ENCODE measurements around the gene SLC22A6.
"Not testable (repeated sequence)": the region's sequence is repeated elsewhere in the genome, so short reads cannot be mapped to it uniquely, and the experiment has no call there.

Gene SLC22A6

DNA sequence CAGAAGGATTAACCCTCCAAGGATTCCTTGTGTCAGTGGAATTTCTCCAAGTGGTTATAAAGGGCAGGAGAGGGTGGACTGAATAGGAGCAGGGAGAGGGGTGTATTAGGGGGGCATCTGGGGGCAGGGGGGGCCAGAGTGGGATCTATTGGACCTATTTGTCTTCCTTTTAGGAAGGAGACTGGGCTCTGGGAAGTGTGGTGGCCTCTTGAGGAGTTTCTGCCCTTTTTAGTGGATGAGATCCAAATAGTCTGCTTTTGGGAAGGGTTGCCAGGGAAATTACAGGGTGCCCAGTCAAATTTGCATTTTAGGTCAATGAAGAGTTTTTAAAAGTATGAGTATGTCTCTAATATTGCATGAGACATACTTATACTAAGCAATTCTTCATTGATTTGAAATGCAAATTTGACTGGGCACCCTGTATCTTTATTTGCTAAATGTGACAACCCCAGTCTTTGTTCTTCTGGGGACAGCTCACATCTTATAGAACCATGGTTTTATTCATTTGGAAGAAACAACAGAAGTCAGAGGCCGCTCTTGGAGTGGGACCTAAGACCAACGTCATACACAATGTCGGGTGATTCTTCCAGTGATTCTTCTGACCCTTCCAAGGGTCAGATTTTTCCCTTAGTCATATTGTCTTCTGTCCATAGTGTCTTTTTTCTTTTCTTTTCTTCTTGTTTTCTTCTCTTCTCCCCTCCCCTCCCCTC, 429 bp upstream of the SLC22A6 start:
- no peak for DNase-seq (ENCODE audit: low read depth)

- no peak for DNase-seq (ENCODE audit: low read depth)
Measured at GRCh38 chr11:62983536-62984199, 1.1 kb downstream of the SLC22A6 start.

GRCh38 chr11:62981743-62982142, 3.0 kb downstream of the SLC22A6 start:
- no peak for DNase-seq (ENCODE audit: low read depth)

DNA sequence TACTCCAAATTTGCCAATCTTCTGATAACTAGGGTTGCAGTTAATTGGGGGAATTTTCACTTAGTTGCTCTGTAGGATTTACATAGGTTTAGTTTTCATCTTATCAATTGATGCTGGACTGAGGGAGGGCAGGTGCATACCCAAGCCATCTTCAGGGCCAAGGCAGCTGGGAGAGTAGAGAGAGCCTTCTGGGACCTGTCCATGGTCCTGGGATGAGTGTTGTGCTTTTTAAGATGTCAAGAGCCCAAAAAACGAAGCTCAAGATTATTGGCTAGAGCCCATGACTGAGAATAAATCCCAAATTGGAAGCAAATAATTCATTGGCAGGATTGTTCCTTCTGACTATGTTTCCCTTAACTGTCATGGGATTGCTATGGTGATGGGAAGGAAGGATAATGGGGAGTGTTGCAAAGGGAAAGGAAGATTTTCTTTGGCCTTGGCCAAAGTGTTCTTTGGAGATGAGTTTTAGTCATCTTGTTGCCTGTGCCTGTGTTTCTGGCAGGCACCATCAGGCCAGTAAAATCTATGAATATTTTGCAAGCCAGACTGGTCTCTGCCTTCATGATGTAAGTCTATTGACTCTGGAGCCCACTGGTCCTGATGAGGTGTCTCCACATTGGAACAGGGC, 4.5 kb downstream of the SLC22A6 start:
- no peak for DNase-seq (ENCODE audit: low read depth)

GRCh38 chr11:62976109-62976508, 8.7 kb downstream of the SLC22A6 start:
- DNase-seq (ENCODE audit: low read depth) = no peak

GRCh38 chr11:62974848-62975522, 9.8 kb downstream of the SLC22A6 start:
- no peak for DNase-seq (ENCODE audit: low read depth)

DNA sequence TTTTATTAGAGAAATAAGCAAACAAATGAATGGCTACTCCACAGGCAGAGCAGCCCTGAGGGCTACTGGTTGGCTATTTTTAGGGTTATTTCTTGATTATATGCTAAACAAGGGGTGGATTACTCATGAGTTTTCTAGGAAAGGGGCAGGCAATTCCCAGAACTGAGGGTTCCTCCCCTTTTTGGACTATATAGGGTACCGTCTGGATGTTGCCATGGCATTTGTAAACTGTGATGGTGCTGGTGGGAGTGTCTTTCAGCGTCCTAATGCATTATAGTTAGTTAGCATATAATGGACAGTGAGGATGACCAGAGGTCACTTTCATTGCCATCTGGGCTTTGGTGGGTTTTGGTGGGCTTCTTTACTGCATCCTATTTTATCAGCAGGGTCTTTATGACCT, 19.2 kb downstream of the SLC22A6 start:
- DNase-seq (ENCODE audit: low read depth) = no peak

- no peak for DNase-seq (ENCODE audit: low read depth)
Measured at GRCh38 chr11:62962391-62962790, 22.4 kb downstream of the SLC22A6 start.

DNA sequence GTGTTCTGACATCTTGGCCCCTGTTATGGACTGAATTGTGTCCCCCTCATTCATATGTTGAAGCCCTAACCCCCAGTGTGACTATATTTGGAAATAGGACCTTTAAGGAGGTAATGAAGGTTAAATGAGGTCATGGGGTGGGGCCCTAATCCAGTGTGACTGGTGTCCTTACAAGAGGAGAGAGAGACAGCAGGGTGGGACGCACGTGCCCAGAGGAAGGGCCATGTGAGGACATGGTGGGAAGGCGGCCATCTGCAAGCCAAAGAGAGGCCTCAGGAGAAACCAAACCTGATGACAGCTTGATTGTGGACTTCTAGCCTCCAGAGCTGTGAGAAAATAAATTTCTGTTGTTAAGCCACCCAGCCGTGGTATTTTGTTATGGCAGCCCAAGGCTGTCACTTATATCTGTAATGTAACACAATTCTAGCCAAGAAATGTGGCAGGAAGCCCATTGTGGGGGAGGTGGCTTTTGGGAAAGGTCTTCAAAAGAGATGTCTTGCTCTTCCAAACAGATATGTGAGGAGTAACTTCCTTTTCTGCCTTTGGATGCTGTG, 23.7 kb downstream of the SLC22A6 start:
- DNase-seq (ENCODE audit: low read depth) = no peak

GRCh38 chr11:62959422-62959980, 25.3 kb downstream of the SLC22A6 start:
- DNase-seq (ENCODE audit: low read depth) = no peak

- DNase-seq (ENCODE audit: low read depth) = no peak
Measured at GRCh38 chr11:62958547-62959421, 26.0 kb downstream of the SLC22A6 start.

- DNase-seq (ENCODE audit: low read depth) = no peak
Measured at GRCh38 chr11:62957147-62957546, 27.6 kb downstream of the SLC22A6 start.

DNA sequence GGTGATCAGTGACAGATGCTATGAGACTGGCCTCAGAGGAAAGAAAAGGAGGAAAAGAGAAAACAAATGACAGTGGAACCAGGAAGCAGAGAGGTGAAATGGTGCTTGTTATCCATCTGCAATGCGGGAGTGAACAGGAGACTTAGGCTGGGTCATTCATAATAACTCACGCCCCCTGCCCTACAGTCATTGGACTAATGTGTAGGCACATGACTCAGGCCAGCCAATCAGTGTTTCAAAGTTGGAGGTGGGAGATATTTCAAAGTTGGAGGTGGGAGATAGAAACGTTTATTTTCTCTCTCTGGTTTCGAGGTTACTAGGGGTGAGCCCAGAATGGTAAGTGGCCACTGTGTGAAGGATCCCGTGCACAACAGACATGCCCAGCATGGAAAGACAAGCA, 30.3 kb downstream of the SLC22A6 start:
- DNase-seq (ENCODE audit: low read depth) = no peak

- no peak for DNase-seq (ENCODE audit: low read depth)
Measured at GRCh38 chr11:62953811-62954210, 31.0 kb downstream of the SLC22A6 start.

- no peak for DNase-seq (ENCODE audit: low read depth)
Measured at GRCh38 chr11:62948765-62949320, 35.9 kb downstream of the SLC22A6 start.

DNA sequence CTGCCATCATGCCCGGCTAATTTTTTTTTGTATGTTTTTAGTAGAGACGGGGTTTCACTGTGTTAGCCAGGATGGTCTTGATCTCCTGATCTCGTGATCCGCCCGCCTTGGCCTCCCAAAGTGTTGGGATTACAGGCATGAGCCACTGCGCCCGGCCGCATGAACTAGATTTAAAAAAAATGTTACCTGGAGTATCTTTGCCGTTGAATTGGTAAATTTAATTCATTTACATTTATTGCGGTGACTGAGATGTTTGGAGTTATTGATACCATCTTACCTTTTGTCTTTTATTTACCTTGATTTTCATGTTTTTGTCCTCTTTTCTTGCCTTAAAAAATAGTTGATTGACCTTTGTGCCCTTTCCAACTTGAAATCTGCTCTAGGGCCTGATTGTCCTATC, 39.2 kb downstream of the SLC22A6 start:
- DNase-seq (ENCODE audit: low read depth) = not testable (repeated sequence)

DNA sequence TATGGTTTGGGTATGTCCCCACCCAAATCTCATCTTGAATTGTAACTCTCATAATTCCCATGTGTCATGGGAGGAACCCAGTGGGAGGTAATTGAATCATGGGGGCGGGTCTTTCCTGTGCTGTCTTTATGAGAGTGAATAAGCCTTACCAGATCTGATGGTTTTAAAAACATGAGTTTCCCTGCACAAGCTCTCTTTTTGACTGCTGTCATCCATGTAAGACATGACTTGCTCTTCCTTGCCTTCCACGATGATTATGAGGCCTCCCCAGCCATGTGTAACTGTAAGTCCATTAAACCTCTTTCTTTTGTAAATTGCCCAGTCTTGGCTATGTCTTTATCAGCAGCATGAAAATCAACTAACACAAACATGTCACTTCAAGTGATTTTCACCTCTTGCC, 47.2 kb downstream of the SLC22A6 start:
- not testable (repeated sequence) for DNase-seq (ENCODE audit: low read depth)

DNA sequence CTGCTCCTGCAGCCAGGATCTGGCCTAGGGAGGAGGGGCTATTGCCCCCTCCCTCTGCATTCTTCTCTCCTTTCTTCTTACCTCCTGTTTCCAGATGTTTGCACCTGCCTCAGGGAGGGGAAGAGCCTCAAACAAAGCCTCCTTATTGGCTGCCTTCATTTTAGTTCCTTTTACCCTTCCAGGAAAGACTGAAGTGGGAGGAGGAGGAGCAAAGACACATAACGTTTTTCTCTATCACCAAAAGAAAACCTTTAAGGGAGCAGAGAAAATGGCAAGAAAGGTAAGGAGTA, 50.3 kb downstream of the SLC22A6 start:
- DNase-seq (ENCODE audit: low read depth) = no peak

DNA sequence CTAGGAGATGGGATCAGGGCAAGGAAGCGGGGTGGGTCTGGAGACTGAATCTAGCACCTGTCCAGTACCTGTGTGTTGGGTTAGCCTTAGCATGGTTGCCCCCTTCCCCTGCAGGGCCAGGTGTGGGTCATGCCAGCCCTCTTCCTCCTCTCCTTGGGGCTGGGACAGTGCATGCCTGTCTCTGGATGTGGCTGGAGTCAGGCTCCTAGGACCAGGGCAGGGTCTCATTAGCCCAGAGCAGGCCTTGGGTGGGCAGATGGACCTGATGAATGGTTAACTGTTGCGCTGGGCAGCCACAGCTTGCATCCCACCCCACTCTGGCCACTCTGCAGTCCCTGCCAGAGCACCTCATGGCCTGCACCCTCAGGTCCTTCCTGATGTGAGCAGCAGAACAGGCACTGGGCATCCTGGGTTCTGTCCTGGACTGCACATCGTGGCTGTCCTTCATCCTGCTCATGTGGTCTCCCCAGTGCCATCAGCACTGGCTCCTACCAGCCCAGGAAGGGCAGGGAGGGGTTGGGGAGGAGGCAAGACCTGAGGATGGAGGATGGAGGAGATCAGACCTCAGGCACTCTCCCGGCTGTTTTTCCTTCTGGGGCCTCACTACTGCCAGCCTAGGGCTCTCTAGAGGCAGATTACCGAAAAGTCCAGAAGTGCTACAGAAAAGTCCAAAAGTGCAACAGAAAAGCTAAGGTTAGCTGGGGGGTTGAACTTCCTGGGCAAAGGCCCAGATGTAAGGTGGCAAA, 50.8 kb downstream of the SLC22A6 start:
- no peak for DNase-seq (ENCODE audit: low read depth)

DNA sequence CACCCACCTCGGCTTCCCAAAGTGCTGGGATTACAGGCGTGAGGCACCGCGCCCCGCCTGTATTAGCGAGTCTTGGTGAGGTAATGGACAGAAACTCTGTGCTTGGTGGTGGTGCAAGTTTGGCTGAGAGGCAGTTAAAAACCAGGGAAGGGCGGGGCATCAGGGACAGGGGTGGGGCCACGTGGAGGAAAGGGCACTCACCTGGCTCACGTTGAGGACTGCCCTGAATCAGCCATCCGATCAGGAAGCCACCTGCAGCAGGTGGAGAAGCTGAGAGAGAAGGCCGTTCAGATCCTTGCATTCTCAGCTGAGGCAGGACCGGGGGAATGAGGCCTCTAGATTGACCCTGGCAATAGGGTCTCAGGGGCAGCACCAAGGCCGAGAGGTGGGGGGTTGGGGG, 51.5 kb downstream of the SLC22A6 start:
- no peak for DNase-seq (ENCODE audit: low read depth)
